HG02642 (cell line): ENCODE data around the gene RNU7-1.

ENCODE experiments used
- ATAC-seq: cut with Tn5 transposase; IDR thresholded peaks from one replicate; pipeline ENCODE4 v1.9.1; 2021; ENCODE audit warnings: mild to moderate bottlenecking; ENCODE audit not compliant: unreplicated experiment, poor library complexity

RNU7-1 gene

DNA sequence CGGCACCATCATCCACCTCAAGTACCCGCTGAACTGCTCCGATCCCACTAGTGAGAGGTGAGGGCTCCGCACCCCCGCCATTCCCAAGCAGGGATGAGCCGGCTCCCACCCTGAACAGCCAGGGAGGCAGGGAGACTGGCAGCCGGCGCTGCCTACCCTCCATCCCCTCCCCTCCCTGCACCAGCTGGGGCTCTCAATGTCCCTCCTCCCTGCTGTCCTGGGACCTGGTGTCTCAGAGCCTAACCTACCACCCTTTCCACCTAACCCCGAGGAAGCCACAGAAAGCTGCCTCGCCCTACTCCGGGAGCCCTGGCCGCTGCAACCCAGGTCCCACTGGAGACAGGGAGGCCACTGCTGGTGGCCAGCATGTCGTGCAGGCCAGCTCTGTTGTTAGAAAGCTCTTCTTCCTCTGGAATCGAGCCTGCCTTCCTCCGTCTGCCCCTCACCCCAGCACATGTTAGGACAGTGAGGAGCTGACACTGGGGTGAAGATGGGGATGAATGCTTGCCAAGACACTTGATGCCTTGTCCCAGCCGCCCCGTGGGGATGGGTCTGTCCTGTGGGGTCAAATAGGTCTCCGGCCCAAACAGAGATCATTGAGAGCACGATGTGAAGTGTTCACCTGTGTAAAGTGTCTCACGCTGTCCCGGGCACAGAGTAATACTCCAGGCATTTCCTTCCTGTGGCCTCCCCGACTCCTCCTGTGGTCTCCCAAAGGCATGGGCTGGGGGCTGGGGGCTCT lies 8.7 kb downstream of the RNU7-1 start:
- ATAC-seq: no peak

DNA sequence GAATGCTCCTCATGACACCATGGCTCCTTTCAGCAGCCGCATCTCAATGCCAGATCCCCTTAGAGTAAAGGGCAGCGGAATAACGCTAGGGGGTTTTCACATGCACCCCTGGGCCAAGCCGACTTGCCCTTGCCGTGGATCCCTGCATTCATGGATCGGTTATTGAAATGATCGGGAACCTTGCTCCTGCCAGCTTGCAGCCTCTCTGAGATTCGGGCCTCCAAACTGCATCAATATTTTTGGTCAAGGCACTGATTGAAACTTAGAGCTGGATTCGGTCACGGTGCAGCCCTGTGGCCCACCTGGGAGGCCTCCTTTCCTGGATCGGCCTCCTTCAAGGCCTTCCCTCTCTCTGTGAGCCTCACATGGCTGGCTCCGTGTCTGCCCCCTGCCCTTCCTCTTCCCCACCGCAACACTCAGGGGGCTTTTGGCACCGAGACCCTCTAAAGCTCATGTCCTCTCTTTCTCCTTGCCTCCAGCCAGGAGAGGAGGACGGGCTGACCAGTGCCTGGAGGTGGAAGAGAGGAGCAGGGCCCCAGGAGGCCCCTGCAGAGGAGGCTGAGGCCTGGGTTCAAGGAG lies 9.3 kb downstream of the RNU7-1 start:
- no peak for ATAC-seq

DNA sequence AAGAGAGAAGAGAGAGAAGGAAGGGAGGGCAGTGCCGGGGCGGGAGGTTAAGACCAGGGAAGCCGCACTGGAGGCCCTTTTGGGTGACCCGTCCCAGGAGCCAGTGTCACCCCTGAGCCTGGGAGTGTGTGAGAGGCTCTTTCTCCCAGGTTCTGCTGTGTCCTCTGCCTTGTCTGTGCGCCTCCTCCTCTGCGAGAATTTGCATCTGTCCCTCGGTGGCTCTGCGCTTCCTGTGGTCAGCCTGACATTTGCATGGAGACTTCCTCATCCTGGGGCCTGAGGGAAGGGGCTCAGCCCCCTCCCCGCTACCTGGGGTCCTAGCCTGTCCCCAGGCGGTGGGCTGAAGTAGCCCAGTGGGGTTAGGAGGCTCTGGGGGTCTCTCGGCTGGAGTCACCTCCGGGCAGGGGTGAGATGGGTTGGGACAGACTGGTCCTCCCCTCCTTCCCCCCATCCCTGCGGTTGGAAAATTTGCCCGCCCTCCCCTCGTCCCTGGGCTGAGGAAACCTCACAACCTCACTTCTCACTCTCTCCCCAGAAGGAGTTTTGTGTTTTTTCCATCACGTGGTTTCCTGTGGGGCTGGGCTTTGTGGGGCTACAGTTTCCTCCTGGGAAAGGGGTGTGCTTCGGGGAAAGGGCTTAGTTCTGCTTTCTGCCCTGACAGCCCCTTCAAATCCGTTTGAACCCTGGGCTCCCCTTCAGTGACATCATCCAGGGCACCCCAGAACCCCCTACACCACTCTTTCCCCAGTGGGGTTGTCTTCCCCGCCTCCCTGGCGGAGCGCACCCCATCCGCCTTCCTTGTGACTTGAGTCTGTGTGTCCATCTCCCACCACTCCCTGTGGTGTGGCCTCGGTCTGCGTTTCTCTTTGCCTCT lies 10.1 kb downstream of the RNU7-1 start:
- ATAC-seq: peak; percentile 57

DNA sequence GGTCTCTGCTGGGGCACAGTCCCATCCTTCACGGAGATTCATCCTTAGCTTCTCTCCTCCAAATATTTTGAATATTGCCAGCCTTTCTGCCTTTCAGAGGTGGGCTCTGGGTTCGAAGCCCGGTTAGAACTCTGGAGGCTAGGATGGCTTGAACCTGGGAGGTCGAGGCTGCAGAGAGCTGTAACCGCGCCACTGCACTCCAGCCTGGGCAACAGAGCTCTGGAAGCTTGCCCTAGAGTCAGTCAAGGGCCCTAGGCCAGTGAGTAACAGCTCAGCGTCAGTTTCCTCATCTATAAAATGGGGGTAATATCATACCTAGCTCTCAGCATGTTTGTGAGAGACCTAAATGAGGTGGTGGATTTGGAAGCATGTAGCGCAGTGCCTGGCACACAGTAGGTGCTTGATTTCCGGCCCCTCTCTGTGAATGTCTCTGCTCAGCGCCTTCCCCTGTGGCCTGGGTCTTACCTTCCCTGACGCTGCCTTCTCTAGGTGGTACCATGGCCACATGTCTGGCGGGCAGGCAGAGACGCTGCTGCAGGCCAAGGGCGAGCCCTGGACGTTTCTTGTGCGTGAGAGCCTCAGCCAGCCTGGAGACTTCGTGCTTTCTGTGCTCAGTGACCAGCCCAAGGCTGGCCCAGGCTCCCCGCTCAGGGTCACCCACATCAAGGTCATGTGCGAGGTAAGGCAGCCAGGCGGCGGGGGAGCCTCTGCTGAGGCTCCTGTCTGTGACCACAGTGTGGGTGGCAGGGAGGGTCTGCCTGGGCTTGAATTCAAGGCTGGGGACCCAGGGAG lies 10.9 kb downstream of the RNU7-1 start:
- ATAC-seq: no peak

GRCh38 chr12:6955108-6956020 lies 11.7 kb downstream of the RNU7-1 start:
- ATAC-seq: no peak

GRCh38 chr12:6956021-6956727 lies 12.6 kb downstream of the RNU7-1 start:
- no peak for ATAC-seq

GRCh38 chr12:6957151-6957701 lies 13.6 kb downstream of the RNU7-1 start:
- ATAC-seq: no peak

DNA sequence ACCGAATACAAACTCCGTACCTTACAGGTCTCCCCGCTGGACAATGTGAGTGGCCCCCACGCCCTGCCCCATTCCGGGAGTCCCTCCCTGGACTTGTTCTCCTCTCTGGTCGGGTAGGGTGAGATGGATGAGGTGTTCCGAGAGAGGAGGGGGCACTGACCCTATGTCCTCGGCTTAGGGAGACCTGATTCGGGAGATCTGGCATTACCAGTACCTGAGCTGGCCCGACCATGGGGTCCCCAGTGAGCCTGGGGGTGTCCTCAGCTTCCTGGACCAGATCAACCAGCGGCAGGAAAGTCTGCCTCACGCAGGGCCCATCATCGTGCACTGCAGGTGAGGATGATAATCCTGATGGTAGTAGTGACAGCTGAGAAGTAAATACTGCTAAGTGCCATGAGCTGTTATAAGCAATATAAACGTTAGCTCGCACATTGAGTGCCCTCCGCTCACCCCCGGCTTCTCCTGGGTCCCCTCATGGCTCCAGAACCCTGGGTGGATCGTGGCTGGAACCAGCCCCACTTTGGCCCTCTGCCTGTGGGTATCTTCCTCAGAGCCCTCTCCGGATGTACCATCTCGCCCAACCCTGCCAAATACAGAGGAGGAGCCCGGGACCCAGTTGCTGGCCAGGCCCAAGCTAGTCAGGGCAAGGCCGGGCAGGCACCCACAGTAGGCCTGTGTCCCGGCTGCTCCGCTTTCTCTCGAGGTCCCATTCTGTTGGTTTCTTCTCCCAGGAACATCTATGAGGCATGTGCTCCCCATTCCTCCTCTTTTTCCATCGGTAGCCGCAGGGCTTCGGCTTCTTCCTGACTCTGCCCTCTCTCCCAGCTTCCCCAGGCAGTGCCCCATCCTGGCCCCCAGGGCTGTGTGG lies 14.4 kb downstream of the RNU7-1 start:
- ATAC-seq: no peak

DNA sequence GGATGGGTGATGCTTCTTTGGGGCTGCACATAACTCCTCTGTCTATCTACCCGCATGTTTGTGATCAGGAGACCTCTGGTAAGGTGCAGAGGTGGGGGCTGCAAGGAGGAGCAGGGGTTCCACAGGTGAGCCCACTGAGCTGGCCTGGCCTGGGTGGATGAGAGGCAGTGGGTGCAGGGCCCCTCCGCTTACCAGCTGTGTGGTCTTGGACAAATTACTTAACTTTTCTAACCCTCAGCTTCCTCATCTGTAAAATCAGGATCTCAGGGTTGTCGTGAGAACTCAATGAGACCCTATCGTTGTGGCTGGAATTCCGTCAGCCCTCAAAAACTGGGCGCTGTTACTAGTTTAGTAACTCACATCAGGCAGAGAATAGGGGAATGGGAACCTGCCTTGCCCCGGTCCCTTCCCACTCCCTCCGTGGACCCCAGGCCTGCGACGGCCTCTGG lies 15.0 kb downstream of the RNU7-1 start:
- ATAC-seq: no peak

DNA sequence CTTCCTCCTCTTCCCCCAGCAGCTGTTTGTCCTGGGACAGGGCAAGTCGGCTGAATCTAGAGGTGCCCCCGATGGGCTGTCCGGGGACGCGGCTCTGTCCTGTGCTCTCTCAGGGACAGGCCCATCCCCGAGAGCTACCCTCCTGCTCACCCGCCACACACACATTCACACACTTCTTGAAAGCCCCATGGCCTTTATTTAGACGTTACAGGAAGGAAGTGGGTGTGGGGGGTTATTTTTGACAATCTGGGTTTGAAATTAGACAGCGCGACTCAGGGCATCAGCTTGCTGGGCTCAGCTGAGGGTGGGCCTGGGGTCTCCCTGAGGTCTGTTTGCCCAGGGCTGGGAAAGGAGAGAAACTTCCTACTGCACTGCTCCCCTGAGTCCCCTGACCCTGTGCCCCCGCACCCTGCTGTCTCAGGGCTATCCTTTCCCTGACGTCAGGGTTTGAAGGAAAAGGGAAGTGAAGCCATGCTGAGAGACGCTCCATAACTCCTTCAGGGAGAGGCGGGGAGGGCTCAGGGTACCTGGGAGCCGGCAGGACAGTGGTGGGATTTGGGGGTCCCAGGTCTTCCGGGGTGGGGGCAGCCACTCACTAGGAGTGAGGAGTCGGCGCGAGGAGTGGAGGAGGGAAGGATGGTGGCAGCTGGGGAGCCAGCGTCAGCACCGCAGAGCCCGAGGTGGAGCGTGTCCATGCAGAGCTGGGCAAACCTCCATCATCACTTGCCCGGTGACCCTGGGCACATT lies 15.6 kb downstream of the RNU7-1 start:
- ATAC-seq: peak; percentile 55

DNA sequence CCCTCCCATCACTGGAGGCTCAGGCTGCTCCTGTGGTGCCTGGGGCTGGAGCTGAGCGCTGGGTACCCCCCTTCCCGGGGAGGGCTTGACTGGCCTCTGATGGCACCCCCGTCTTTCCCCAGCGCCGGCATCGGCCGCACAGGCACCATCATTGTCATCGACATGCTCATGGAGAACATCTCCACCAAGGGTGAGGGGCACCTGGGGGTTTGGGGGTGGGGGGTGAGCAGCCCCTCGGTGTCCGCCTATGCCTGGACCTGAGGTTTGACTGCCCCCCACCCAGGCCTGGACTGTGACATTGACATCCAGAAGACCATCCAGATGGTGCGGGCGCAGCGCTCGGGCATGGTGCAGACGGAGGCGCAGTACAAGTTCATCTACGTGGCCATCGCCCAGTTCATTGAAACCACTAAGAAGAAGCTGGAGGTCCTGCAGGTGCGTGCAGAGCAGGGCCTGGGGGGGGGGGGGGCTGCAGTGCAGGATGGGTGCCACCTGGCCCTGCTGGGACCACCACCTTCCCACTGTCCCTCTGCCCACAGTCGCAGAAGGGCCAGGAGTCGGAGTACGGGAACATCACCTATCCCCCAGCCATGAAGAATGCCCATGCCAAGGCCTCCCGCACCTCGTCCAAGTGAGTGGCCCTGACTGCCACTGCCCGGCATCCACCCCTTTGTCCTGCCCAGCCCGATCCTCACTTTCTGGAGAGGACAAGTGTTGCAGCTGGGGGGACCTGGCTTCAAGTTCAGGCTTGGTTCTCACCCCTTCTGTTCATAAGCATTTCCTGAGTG lies 16.4 kb downstream of the RNU7-1 start:
- no peak for ATAC-seq

DNA sequence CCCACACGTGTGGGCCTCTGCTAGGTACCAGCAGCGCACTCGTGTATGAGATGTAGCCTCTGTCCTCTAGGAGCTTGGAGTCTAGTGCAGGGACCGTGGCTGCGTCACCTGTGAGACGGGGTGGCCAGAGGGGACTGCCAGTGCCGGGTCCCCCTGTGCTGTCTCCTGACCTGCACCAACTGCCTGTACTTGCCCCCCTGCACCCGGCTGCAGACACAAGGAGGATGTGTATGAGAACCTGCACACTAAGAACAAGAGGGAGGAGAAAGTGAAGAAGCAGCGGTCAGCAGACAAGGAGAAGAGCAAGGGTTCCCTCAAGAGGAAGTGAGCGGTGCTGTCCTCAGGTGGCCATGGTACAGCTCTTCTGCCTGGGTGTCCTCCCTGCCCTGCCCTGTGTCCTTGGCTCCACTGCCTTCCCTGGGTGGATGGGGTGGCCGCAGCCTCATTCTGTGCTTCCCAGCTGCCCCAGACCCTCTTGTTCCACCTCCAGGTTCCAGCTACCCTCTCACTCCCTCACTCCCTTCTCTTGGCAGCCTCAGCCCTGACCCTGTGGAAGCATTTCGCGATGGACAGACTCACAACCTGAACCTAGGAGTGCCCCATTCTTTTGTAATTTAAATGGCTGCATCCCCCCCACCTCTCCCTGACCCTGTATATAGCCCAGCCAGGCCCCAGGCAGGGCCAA lies 17.1 kb downstream of the RNU7-1 start:
- ATAC-seq: no peak

DNA sequence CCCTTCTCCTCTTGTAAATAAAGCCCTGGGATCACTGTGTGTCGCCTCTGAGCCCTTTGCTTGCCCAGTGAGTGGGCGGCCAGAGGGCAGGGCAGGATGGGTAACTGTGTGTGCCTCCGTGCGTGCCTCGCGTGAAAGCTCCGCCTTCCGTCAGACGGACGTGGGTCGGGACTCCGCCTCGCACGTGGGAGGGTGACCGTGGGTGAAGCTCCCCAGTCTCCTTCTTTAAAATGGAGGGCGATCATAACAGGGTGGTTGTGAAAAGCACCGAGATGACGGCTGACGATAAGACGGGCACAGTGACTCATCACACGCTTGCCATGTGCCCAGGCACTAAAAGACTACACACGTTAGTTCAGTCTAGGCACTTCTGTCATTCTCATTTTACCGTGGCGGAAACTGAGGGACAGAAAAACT lies 17.7 kb downstream of the RNU7-1 start:
- no peak for ATAC-seq

GRCh38 chr12:6961695-6962284 lies 18.2 kb downstream of the RNU7-1 start:
- no peak for ATAC-seq
